H1 (cell line): Measurements from ENCODE around the gene VPS11. TPM values are rescaled to one million over a fixed set of nuclear protein-coding genes. Genes with fewer than 3 reads are reported as not detected.

Source experiments
- ATF2 ChIP-seq: IDR thresholded peaks from 2 replicates; pipeline ENCODE4 v1.6.1; 2012; ENCODE audit warnings: low read length, inconsistent platforms
- CBX5 ChIP-seq: fragments of 300-800, 300-1000 bp; sonication (generic); IDR thresholded peaks from 2 replicates; pipeline ENCODE4 v1.7.1; 2016; ENCODE audit warnings: antibody characterized with exemption, low read length, low read depth
- CHD7 ChIP-seq: fragments of 300-600 bp; sonication (generic); IDR thresholded peaks from 2 replicates; pipeline ENCODE4 v1.7.1; 2012; ENCODE audit warnings: low read length, moderate library complexity, mild to moderate bottlenecking, inconsistent platforms; ENCODE audit not compliant: insufficient replicate concordance
- GABPA ChIP-seq: IDR thresholded peaks from 2 replicates; pipeline ENCODE4 v1.6.1; 2011; ENCODE audit warnings: mild to moderate bottlenecking, low read length, moderate library complexity, borderline replicate concordance; ENCODE audit not compliant: insufficient read depth
- SIX5 ChIP-seq: IDR thresholded peaks from 2 replicates; pipeline ENCODE4 v1.6.1; 2011; ENCODE audit warnings: mild to moderate bottlenecking, low read depth, low read length
- SP4 ChIP-seq: IDR thresholded peaks from 2 replicates; pipeline ENCODE4 v1.6.1; 2012; ENCODE audit warnings: low read length, inconsistent platforms
- SRF ChIP-seq: IDR thresholded peaks from 2 replicates; pipeline ENCODE4 v1.6.1; 2011; ENCODE audit warnings: mild to moderate bottlenecking, low read depth, low read length, moderate library complexity
- YY1 ChIP-seq: IDR thresholded peaks from 2 replicates; pipeline ENCODE4 v1.6.1; 2011; ENCODE audit warnings: low read depth, mild to moderate bottlenecking, low read length
- polyA plus RNA-seq, 7 experiments: library from polyadenylated mRNA; depleted of rRNA in 3 of 7; stranded (reverse) in 5 of 7; unstranded in 2 of 7; fragments of >200 nt in 5 of 7; fragments of 200-250 nt in 2 of 7; gene quantifications; 1 replicate in 5 of 7; 2 replicates in 1 of 7; 4 replicates in 1 of 7; pipeline versions ENCODE4 v1.2.1 to v1.2.3, GENCODE V29; 2011 to 2013; ENCODE audit warnings: missing spikeins in 2 of 7, mixed read lengths in 2 of 7
- total RNA-seq: library from RNA; stranded (reverse); fragmentation: NEBNext Ultra II Directional; extraction: Animal tissue kit (Norgen Biotek cat#: 25700); gene quantifications from 2 replicates; pipeline ENCODE4 v1.2.1, GENCODE V29; 2021

VPS11 gene
- total and polyA plus RNA-seq, 2 of the 8 experiments (the other 6 are each of a cell fraction or from before 2014, with no cell fraction given) = 13.1 to 15.5 TPM

- TF ChIP-seq CHD7 (no peak), SP4 (no peak), SIX5 (no peak), ATF2 (no peak), GABPA (no peak), YY1 (no peak), SRF (no peak), CBX5 (no peak)
Measured at GRCh38 chr11:119126675-119127268, 59.2 kb downstream of the VPS11 start (continued).
